IMR-90 (cell line): ENCODE data around the gene RNF182. TPM values are rescaled to one million over a fixed set of nuclear protein-coding genes. Genes with fewer than 3 reads are reported as not detected.

Experiments
- ATAC-seq: fragments of 200-7000 bp; cut with Tn5 transposase; 2 replicates; pipeline ENCODE4 v1.9.1; 2020; ENCODE audit warnings: low read depth, mild to moderate bottlenecking, moderate library complexity
- BruUV-seq: library from RNA; stranded (reverse); fragments of 400-500 nt; replicated peaks from 2 replicates; lab custom pipeline; 2021; lab: Mats Ljungman, UMichigan
- CTCF ChIA-PET: fragments of 300-600 bp; formaldehyde crosslinking; extraction: SDS; loops from one replicate; lab custom pipeline; 2021; ENCODE audit warnings: antibody characterized with exemption; lab: Yijun Ruan, JAX
- POLR2A ChIA-PET: fragments of 300-600 bp; sonication (Branson Sonifier 250); formaldehyde crosslinking; loops from one replicate; lab custom pipeline; 2022; ENCODE audit warnings: antibody characterized with exemption; ENCODE audit not compliant: unreplicated experiment; lab: Charles Lee
- DNase-seq: peaks from one replicate; pipeline ENCODE4 v3.0.0; 2013
- H2AFZ ChIP-seq: replicated peaks from 2 replicates; pipeline ENCODE3; 2013; ENCODE audit warnings: low read length, mild to moderate bottlenecking; ENCODE audit not compliant: poor library complexity
- H2AK5ac ChIP-seq: 2 replicates; pipeline ENCODE4 v1.6.1; 2013; ENCODE audit warnings: low read depth, low read length, inconsistent platforms
- H2AK9ac ChIP-seq: replicated peaks from 2 replicates; pipeline ENCODE3; 2013; ENCODE audit warnings: mild to moderate bottlenecking, low read depth, low read length, moderate library complexity; ENCODE audit not compliant: poor library complexity
- H2BK120ac ChIP-seq: 2 replicates; pipeline ENCODE4 v1.6.1; 2013; ENCODE audit warnings: low read depth, low read length, inconsistent platforms
- H2BK15ac ChIP-seq: 3 replicates; pipeline ENCODE4 v1.6.1; 2013; ENCODE audit warnings: low read depth, low read length, inconsistent platforms
- H2BK20ac ChIP-seq: 2 replicates; pipeline ENCODE4 v1.6.1; 2013; ENCODE audit warnings: low read depth, mild to moderate bottlenecking, inconsistent platforms, low read length, moderate library complexity
- H2BK5ac ChIP-seq: 2 replicates; pipeline ENCODE4 v1.6.1; 2013; ENCODE audit warnings: mild to moderate bottlenecking, low read depth, low read length, inconsistent platforms; ENCODE audit not compliant: poor library complexity, severe bottlenecking
- H3K14ac ChIP-seq: replicated peaks from 2 replicates; pipeline ENCODE4 v1.6.1; 2013; ENCODE audit warnings: low read depth, low read length, inconsistent platforms
- H3K18ac ChIP-seq: 2 replicates; pipeline ENCODE4 v1.6.1; 2013; ENCODE audit warnings: low read depth, low read length, control low read depth
- H3K23ac ChIP-seq: 2 replicates; pipeline ENCODE4 v1.6.1; 2013; ENCODE audit warnings: low read depth, low read length, inconsistent platforms
- H3K27ac ChIP-seq: 2 replicates; pipeline ENCODE4 v1.5.1; 2013; ENCODE audit warnings: mild to moderate bottlenecking, control low read depth, low read length; ENCODE audit not compliant: insufficient read depth
- H3K27me3 ChIP-seq: 2 replicates; pipeline ENCODE4 v1.6.1; 2013; ENCODE audit warnings: low read length; ENCODE audit not compliant: control insufficient read depth, insufficient read depth
- H3K36me3 ChIP-seq: 2 replicates; pipeline ENCODE4 v1.6.1; 2013; ENCODE audit warnings: low read length, mixed read lengths; ENCODE audit not compliant: control insufficient read depth, insufficient read depth
- H3K4ac ChIP-seq: 2 replicates; pipeline ENCODE4 v1.6.1; 2013; ENCODE audit warnings: low read depth, low read length, inconsistent platforms
- H3K4me1 ChIP-seq: 2 replicates; pipeline ENCODE4 v1.6.1; 2013; ENCODE audit warnings: low read length, mixed read lengths; ENCODE audit not compliant: control insufficient read depth, insufficient read depth
- H3K4me2 ChIP-seq: 2 replicates; pipeline ENCODE4 v1.6.1; 2013; ENCODE audit warnings: low read depth, mild to moderate bottlenecking, control low read depth, low read length, moderate library complexity
- H3K4me3 ChIP-seq: 2 replicates; pipeline ENCODE4 v1.5.1; 2013; ENCODE audit warnings: low read depth, mild to moderate bottlenecking, control low read depth, low read length, moderate library complexity; ENCODE audit not compliant: insufficient read depth
- H3K56ac ChIP-seq: 2 replicates; pipeline ENCODE4 v1.6.1; 2013; ENCODE audit warnings: low read length, inconsistent platforms; ENCODE audit not compliant: insufficient read depth; ENCODE audit errors: extremely low read depth
- H3K79me1 ChIP-seq, 2 experiments: 2 replicates each; pipeline ENCODE4 v1.6.1; 2013; ENCODE audit warnings: low read length in 2 of 2, inconsistent platforms in 1 of 2, low read depth in 1 of 2
- H3K9ac ChIP-seq: 2 replicates; pipeline ENCODE4 v1.6.1; 2013; ENCODE audit warnings: low read depth, low read length, control low read depth
- H3K9me1 ChIP-seq: 2 replicates; pipeline ENCODE4 v1.6.1; 2013; ENCODE audit warnings: low read length, inconsistent platforms; ENCODE audit not compliant: insufficient read depth
- H3K9me3 ChIP-seq: 2 replicates; pipeline ENCODE4 v1.6.1; 2013; ENCODE audit warnings: low read length; ENCODE audit not compliant: control insufficient read depth, insufficient read depth
- H4K20me1 ChIP-seq: 2 replicates; pipeline ENCODE4 v1.6.1; 2013; ENCODE audit warnings: low read length, inconsistent platforms; ENCODE audit not compliant: insufficient read depth
- H4K5ac ChIP-seq: 2 replicates; pipeline ENCODE4 v1.6.1; 2013; ENCODE audit warnings: mild to moderate bottlenecking, low read depth, low read length, control low read depth
- H4K8ac ChIP-seq, 2 experiments: 2 replicates each; pipeline ENCODE4 v1.6.1; 2013; ENCODE audit warnings: low read depth in 2 of 2, low read length in 2 of 2, control low read depth in 1 of 2, inconsistent platforms in 1 of 2
- H4K91ac ChIP-seq: 2 replicates; pipeline ENCODE4 v1.6.1; 2013; ENCODE audit warnings: low read depth, low read length, inconsistent platforms; ENCODE audit not compliant: insufficient read depth
- BHLHE40 ChIP-seq: fragments of 150-350 bp; IDR thresholded peaks from 2 replicates; pipeline ENCODE4 v1.6.1; 2016; ENCODE audit warnings: mild to moderate bottlenecking, low read depth, low read length
- CHD1 ChIP-seq: IDR thresholded peaks from 2 replicates; pipeline ENCODE4 v1.6.1; 2012; ENCODE audit warnings: low read depth, low read length, improper control_type of control experiment
- CTCF ChIP-seq: conservative IDR thresholded peaks from 2 replicates; pipeline ENCODE4 v1.5.1; 2012; ENCODE audit warnings: mild to moderate bottlenecking, low read depth, low read length, improper control_type of control experiment
- FOS ChIP-seq: fragments of 150-350 bp; IDR thresholded peaks from 2 replicates; pipeline ENCODE4 v1.6.1; 2016; ENCODE audit warnings: low read depth, low read length
- MAZ ChIP-seq: IDR thresholded peaks from 2 replicates; pipeline ENCODE4 v1.6.1; 2012; ENCODE audit warnings: low read depth, mild to moderate bottlenecking, low read length, improper control_type of control experiment, moderate library complexity, borderline replicate concordance
- MXI1 ChIP-seq: IDR thresholded peaks from 2 replicates; pipeline ENCODE4 v1.6.1; 2012; ENCODE audit warnings: low read depth, mild to moderate bottlenecking, low read length, moderate library complexity, borderline replicate concordance
- NFE2L2 ChIP-seq: fragments of 150-350 bp; IDR thresholded peaks from 2 replicates; pipeline ENCODE4 v1.6.1; 2016; ENCODE audit warnings: low read depth, mild to moderate bottlenecking, low read length
- POLR2A ChIP-seq: IDR thresholded peaks from 2 replicates; pipeline ENCODE4 v1.6.1; 2012; ENCODE audit warnings: mild to moderate bottlenecking, low read depth, low read length
- RAD21 ChIP-seq: IDR thresholded peaks from 2 replicates; pipeline ENCODE4 v1.6.1; 2012; ENCODE audit warnings: low read length, improper control_type of control experiment
- RCOR1 ChIP-seq: IDR thresholded peaks from 2 replicates; pipeline ENCODE4 v1.6.1; 2012; ENCODE audit warnings: mild to moderate bottlenecking, low read length, improper control_type of control experiment; ENCODE audit not compliant: insufficient replicate concordance
- SMC3 ChIP-seq: fragments of 150-350 bp; IDR thresholded peaks from 2 replicates; pipeline ENCODE4 v1.6.1; 2016; ENCODE audit warnings: low read depth, mild to moderate bottlenecking, antibody characterized with exemption, low read length, moderate library complexity
- WGBS, 2 experiments: methylation state at CpG; one replicate each; pipeline versions ENCODE4 v1.1.5 to v1.1.7; 2013; ENCODE audit warnings: missing lambda C conversion rate in 2 of 2; ENCODE audit not compliant: insufficient read length in 1 of 2; ENCODE audit errors: extremely low coverage in 2 of 2; 5-methylcytosine and 5-hydroxymethylcytosine counted together
- dilution Hi-C: fragments of 300-500 bp; cut with HindIII; formaldehyde crosslinking; loops from one replicate; pipeline ENCODE4 v1.14.3; 2018; ENCODE audit warnings: low sequenced_read_pairs; ENCODE audit not compliant: unreplicated experiment
- in situ Hi-C: fragments of 300-500 bp; cut with MboI; formaldehyde crosslinking; loops from 3 replicates; pipeline ENCODE4 v1.14.3; 2019; ENCODE audit warnings: low sequenced_read_pairs, inconsistent platforms, mixed read lengths
- intact Hi-C: fragments of 100-400 bp; cut with micrococcal nuclease; formaldehyde crosslinking; loops from 2 replicates; pipeline ENCODE4 v1.10.0; 2022
- polyA plus RNA-seq, 3 experiments: library from polyadenylated mRNA; depleted of rRNA; stranded (reverse); fragments of >200 nt; gene quantifications; 2 replicates each; pipeline ENCODE4 v1.2.3, GENCODE V29; 2012; ENCODE audit warnings: low replicate concordance in 1 of 3
- total RNA-seq: library from RNA; depleted of rRNA; stranded (reverse); fragments of >200 nt; gene quantifications from 2 replicates; pipeline ENCODE4 v1.2.3, GENCODE V29; 2012

RNF182 gene
- total and polyA plus RNA-seq, 2 of the 4 experiments (the other 2 are of a cell fraction) = 4.1 to 9.1 TPM

- no peak overlapping the region for H4K91ac ChIP-seq
- no peaks in the 10 kb centered on the region for H3K36me3 ChIP-seq
- no peak overlapping the region for H3K23ac ChIP-seq
- no peak overlapping the region for H3K27ac ChIP-seq
- H3K79me1 ChIP-seq = no peaks in the 10 kb centered on the region
- no peak overlapping the region for H2AK9ac ChIP-seq
- dilution Hi-C loops (no loop called here), in situ Hi-C loops (loop anchor here (5.0 to 25.0 kb wide), 2 partner anchors 235 to 1480 kb away; no protein-coding TSS in a partner anchor), intact Hi-C loops (loop anchor here (5.0 kb wide), 1 partner anchor 305 kb away; no protein-coding TSS in a partner anchor)
- H3K27me3 ChIP-seq = peaks cover 21% of the 10 kb centered on the region
- CTCF ChIA-PET = interaction anchor here (0.9 to 7.5 kb wide), 6 partner anchors 52 to 167 kb away, joined by 3 to 88 read pairs (median 5); no protein-coding TSS in a partner anchor
- H4K5ac ChIP-seq = no peak overlapping the region
- no peaks in the 10 kb centered on the region for H3K9me3 ChIP-seq
- no peak overlapping the region for H4K8ac ChIP-seq
- H3K18ac ChIP-seq = no peak overlapping the region
- H3K4me1 ChIP-seq = no peaks in the 10 kb centered on the region
- H2BK15ac ChIP-seq = no peak overlapping the region
- H3K56ac ChIP-seq = no peak overlapping the region
- no TSS peak for BruUV-seq
- no peak overlapping the region for H3K4ac ChIP-seq
- no peaks in the 10 kb centered on the region for H3K9me1 ChIP-seq
- H4K20me1 ChIP-seq = no peaks in the 10 kb centered on the region
- H3K4me3 ChIP-seq = no peak overlapping the region
- no peak overlapping the region for H3K9ac ChIP-seq
- no peak overlapping the region for H3K14ac ChIP-seq
- H2BK120ac ChIP-seq = no peak overlapping the region
- H2AK5ac ChIP-seq = no peak overlapping the region
- no CpG with 5 or more reads among the region's 2 CpGs for WGBS, 2 experiments
- TF ChIP-seq BHLHE40 (no peak), RAD21 (no peak), CTCF (no peak), POLR2A (no peak), SMC3 (no peak), MAZ (no peak), RCOR1 (no peak), MXI1 (no peak), FOS (no peak), NFE2L2 (no peak), CHD1 (no peak)
- no peak overlapping the region for H2AFZ ChIP-seq
- no peak overlapping the region for H3K4me2 ChIP-seq
- POLR2A ChIA-PET = no interaction called here
- no peak for DNase-seq
- no peak for ATAC-seq
- H2BK5ac ChIP-seq = no peak overlapping the region
- no peak overlapping the region for H2BK20ac ChIP-seq
Observed at GRCh38 chr6:13907614-13908215, 17.0 kb upstream of the RNF182 start.
